Endodermal cell (in vitro differentiated cells): ENCODE measurements around the gene KHSRP. TPM values are rescaled to one million over a fixed set of nuclear protein-coding genes. Genes with fewer than 3 reads are reported as not detected.
A peak's percentile ranks its signal among the peaks of the same experiment; 100 is the strongest.

Experiments used
- DNase-seq: peaks from one replicate; pipeline ENCODE4 v3.0.0-alpha.2; 2017
- H3K27ac ChIP-seq: 2 replicates; pipeline ENCODE4 v1.5.1; 2013; ENCODE audit warnings: mild to moderate bottlenecking, low read depth, low read length, moderate library complexity
- H3K27me3 ChIP-seq: 2 replicates; pipeline ENCODE4 v1.6.1; 2013; ENCODE audit warnings: mild to moderate bottlenecking, low read length, moderate library complexity; ENCODE audit not compliant: insufficient read depth, control insufficient read depth, poor library complexity, severe bottlenecking
- H3K36me3 ChIP-seq: 2 replicates; pipeline ENCODE4 v1.7.0; 2013; ENCODE audit warnings: mild to moderate bottlenecking, low read length, moderate library complexity; ENCODE audit not compliant: control insufficient read depth, insufficient read depth
- H3K4me1 ChIP-seq: one replicate; pipeline ENCODE4 v1.7.0; 2013; ENCODE audit warnings: low read length; ENCODE audit not compliant: control insufficient read depth, insufficient read depth
- H3K4me3 ChIP-seq: 2 replicates; pipeline ENCODE4 v1.5.1; 2013; ENCODE audit warnings: mild to moderate bottlenecking, low read length, moderate library complexity
- H3K9ac ChIP-seq: 2 replicates; pipeline ENCODE4 v1.6.1; 2013; ENCODE audit warnings: mild to moderate bottlenecking, low read length, moderate library complexity; ENCODE audit not compliant: poor library complexity, severe bottlenecking; ENCODE audit errors: extremely low read depth
- H3K9me3 ChIP-seq: 2 replicates; pipeline ENCODE4 v1.6.1; 2013; ENCODE audit warnings: mild to moderate bottlenecking, low read length, moderate library complexity; ENCODE audit not compliant: control insufficient read depth
- H3K27ac Mint-ChIP-seq: 2 replicates; pipeline ENCODE4 v1.8.0; 2020; ENCODE audit warnings: mixed read lengths
- H3K27me3 Mint-ChIP-seq: 2 replicates; pipeline ENCODE4 v1.8.0; 2021; ENCODE audit warnings: mild to moderate bottlenecking, mixed read lengths; ENCODE audit not compliant: insufficient read depth
- H3K36me3 Mint-ChIP-seq: 2 replicates; pipeline ENCODE4 v1.8.0; 2020; ENCODE audit warnings: low read depth, mixed read lengths
- H3K4me1 Mint-ChIP-seq: 2 replicates; pipeline ENCODE4 v1.8.0; 2020; ENCODE audit warnings: mixed read lengths
- H3K4me3 Mint-ChIP-seq: 2 replicates; pipeline ENCODE4 v1.8.0; 2020; ENCODE audit warnings: mild to moderate bottlenecking, moderate library complexity, mixed read lengths
- H3K9me3 Mint-ChIP-seq: 2 replicates; pipeline ENCODE4 v1.8.0; 2020; ENCODE audit warnings: mild to moderate bottlenecking, mixed read lengths
- CTCF ChIP-seq: fragments of 200-600 bp; sonication (generic); conservative IDR thresholded peaks from 2 replicates; pipeline ENCODE4 v1.5.0; 2021; ENCODE audit warnings: antibody characterized with exemption, mild to moderate bottlenecking
- WGBS, 2 experiments: methylation state at CpG; one replicate each; pipeline versions ENCODE4 v1.1.5 to v1.1.7; 2013; ENCODE audit warnings: missing lambda C conversion rate in 2 of 2, mixed read lengths in 1 of 2; ENCODE audit not compliant: insufficient coverage in 1 of 2, insufficient read length in 1 of 2; 5-methylcytosine and 5-hydroxymethylcytosine counted together
- total RNA-seq, 2 donors: library from RNA; stranded (reverse); fragmentation: NEBNext Ultra II Directional in 1 of 2; extraction: Animal tissue kit (Norgen Biotek cat#: 25700) in 1 of 2; gene quantifications; 2 replicates in 1 of 2; 3 replicates in 1 of 2; pipeline ENCODE4 v1.2.1, GENCODE V29; 2021

Gene KHSRP
- total RNA-seq, 2 donors from 2014 or later = 454 to 476 TPM

- Histone ChIP-seq H3K9me3 (no peaks in the 10 kb centered on the region), H3K27me3 (no peaks in the 10 kb centered on the region), H3K36me3 (peaks cover 44% of the 10 kb centered on the region), H3K9ac (no peak overlapping the region), H3K4me1 (no peaks in the 10 kb centered on the region), H3K27ac (peak overlapping the region; percentile 2), H3K4me3 (no peak overlapping the region)
- H3K36me3 Mint-ChIP-seq = peaks cover 30% of the 10 kb centered on the region
- H3K9me3 Mint-ChIP-seq = no peaks in the 10 kb centered on the region
- WGBS, 2 experiments = 89 to 95% methylated on average over 9 to 12 of the region's 12 CpGs
- H3K27ac Mint-ChIP-seq = no peak overlapping the region
- no peak for TF ChIP-seq CTCF
- H3K27me3 Mint-ChIP-seq = no peaks in the 10 kb centered on the region
- H3K4me1 Mint-ChIP-seq = no peaks in the 10 kb centered on the region
- no peak overlapping the region for H3K4me3 Mint-ChIP-seq
- no peak for DNase-seq
Observed at GRCh38 chr19:6412061-6412446, 12.6 kb downstream of the KHSRP start.

GRCh38 chr19:6409346-6409745, 15.3 kb downstream of the KHSRP start:
- Mint-ChIP-seq H3K4me1 (no peaks in the 10 kb centered on the region), H3K27me3 (no peaks in the 10 kb centered on the region), H3K36me3 (peaks cover 11% of the 10 kb centered on the region), H3K4me3 (no peak overlapping the region), H3K9me3 (no peaks in the 10 kb centered on the region), H3K27ac (no peak overlapping the region)
- no peak overlapping the region for H3K9ac ChIP-seq
- TF ChIP-seq CTCF = no peak
- H3K27me3 ChIP-seq = no peaks in the 10 kb centered on the region
- DNase-seq = no peak
- no peak overlapping the region for H3K27ac ChIP-seq
- WGBS, 2 experiments = 96 to 99% methylated on average over 6 of the region's 6 CpGs
- peaks cover 21% of the 10 kb centered on the region for H3K36me3 ChIP-seq
- H3K4me1 ChIP-seq = no peaks in the 10 kb centered on the region
- H3K4me3 ChIP-seq = no peak overlapping the region
- no peaks in the 10 kb centered on the region for H3K9me3 ChIP-seq

- Mint-ChIP-seq H3K27me3 (no peaks in the 10 kb centered on the region), H3K36me3 (no peaks in the 10 kb centered on the region), H3K9me3 (no peaks in the 10 kb centered on the region), H3K4me3 (no peak overlapping the region), H3K27ac (no peak overlapping the region), H3K4me1 (no peaks in the 10 kb centered on the region)
- DNase-seq = no peak
- WGBS, 2 experiments = 84 to 94% methylated on average over 5 of the region's 5 CpGs
- H3K9me3 ChIP-seq = no peaks in the 10 kb centered on the region
- H3K9ac ChIP-seq = no peak overlapping the region
- H3K27me3 ChIP-seq = no peaks in the 10 kb centered on the region
- TF ChIP-seq CTCF = no peak
- H3K4me1 ChIP-seq = no peaks in the 10 kb centered on the region
- no peaks in the 10 kb centered on the region for H3K36me3 ChIP-seq
- no peak overlapping the region for H3K4me3 ChIP-seq
- no peak overlapping the region for H3K27ac ChIP-seq
Observed at GRCh38 chr19:6406401-6406800, 18.2 kb downstream of the KHSRP start.
